H1 (cell line): ENCODE measurements around the gene PTER.

Source experiments
- CBX5 ChIP-seq: fragments of 300-800, 300-1000 bp; sonication (generic); IDR thresholded peaks from 2 replicates; pipeline ENCODE4 v1.7.1; 2016; ENCODE audit warnings: antibody characterized with exemption, low read length, low read depth
- CTCF ChIP-seq, 3 experiments: IDR thresholded peaks; 1 replicate in 2 of 3; 2 replicates in 1 of 3; pipeline versions ENCODE4 v1.5.1 to v1.6.1; 2011; ENCODE audit warnings: low read length in 3 of 3, mild to moderate bottlenecking in 3 of 3, inconsistent platforms in 2 of 3, low read depth in 1 of 3, moderate library complexity in 1 of 3; ENCODE audit not compliant: insufficient read depth in 1 of 3; ENCODE audit errors: control extremely low read depth in 1 of 3
- EP300 ChIP-seq, 2 experiments: IDR thresholded peaks; 1 replicate in 1 of 2; 2 replicates in 1 of 2; pipeline ENCODE4 v1.6.1; 2011 to 2012; ENCODE audit warnings: low read depth in 2 of 2, low read length in 2 of 2, mild to moderate bottlenecking in 2 of 2, borderline replicate concordance in 1 of 2, inconsistent platforms in 1 of 2, moderate library complexity in 1 of 2
- EZH2 ChIP-seq: fragments of 200-600 bp; sonication (generic); IDR thresholded peaks from 2 replicates; pipeline ENCODE4 v1.7.1; 2012; ENCODE audit warnings: low read depth, mild to moderate bottlenecking, moderate library complexity, low read length, inconsistent platforms; ENCODE audit not compliant: severe bottlenecking
- GABPA ChIP-seq: IDR thresholded peaks from 2 replicates; pipeline ENCODE4 v1.6.1; 2011; ENCODE audit warnings: mild to moderate bottlenecking, low read length, moderate library complexity, borderline replicate concordance; ENCODE audit not compliant: insufficient read depth
- KDM1A ChIP-seq: fragments of 200-600, 300-600 bp; sonication (generic); IDR thresholded peaks from 2 replicates; pipeline ENCODE4 v1.7.1; 2016; ENCODE audit warnings: mild to moderate bottlenecking, low read length, borderline replicate concordance
- MAX ChIP-seq: IDR thresholded peaks from 2 replicates; pipeline ENCODE4 v1.6.1; 2012; ENCODE audit warnings: inconsistent platforms
- POLR2A ChIP-seq, 2 experiments: IDR thresholded peaks; 1 replicate in 1 of 2; 2 replicates in 1 of 2; pipeline ENCODE4 v1.6.1; 2011; ENCODE audit warnings: low read depth in 2 of 2, low read length in 2 of 2, mild to moderate bottlenecking in 2 of 2; ENCODE audit errors: control extremely low read depth in 1 of 2
- POLR2AphosphoS5 ChIP-seq: IDR thresholded peaks from 2 replicates; pipeline ENCODE4 v1.6.1; 2011; ENCODE audit warnings: low read depth, low read length

- no peak for TF ChIP-seq KDM1A
- no peak for TF ChIP-seq POLR2A (IDR thresholded peaks at IDR 0.05; ENCODE audit: control extremely low read depth in 1 of 2, low read depth in 2 of 2, low read length in 2 of 2)
- no peak for TF ChIP-seq POLR2AphosphoS5
- TF ChIP-seq GABPA = no peak
- TF ChIP-seq CTCF (IDR thresholded peaks at IDR 0.05; ENCODE audit: control extremely low read depth in 1 of 3, insufficient read depth in 1 of 3, low read depth in 1 of 3, low read length in 3 of 3) = no peak
- no peak for TF ChIP-seq EP300 (IDR thresholded peaks at IDR 0.05; ENCODE audit: borderline replicate concordance in 1 of 2, low read depth in 2 of 2, low read length in 2 of 2)
- TF ChIP-seq CBX5 = no peak
- no peak for TF ChIP-seq MAX
- no peak for TF ChIP-seq EZH2
These were observed 707 bp downstream of the PTER start for GRCh38 chr10:16437540-16437894.
